Fibroblast of skin of right biceps (primary cell): Measurements from ENCODE around the gene C16orf96.

ENCODE experiments used
- DNase-seq: peaks from one replicate; pipeline ENCODE4 v3.0.0-alpha.2; 2013

C16orf96 gene

DNA sequence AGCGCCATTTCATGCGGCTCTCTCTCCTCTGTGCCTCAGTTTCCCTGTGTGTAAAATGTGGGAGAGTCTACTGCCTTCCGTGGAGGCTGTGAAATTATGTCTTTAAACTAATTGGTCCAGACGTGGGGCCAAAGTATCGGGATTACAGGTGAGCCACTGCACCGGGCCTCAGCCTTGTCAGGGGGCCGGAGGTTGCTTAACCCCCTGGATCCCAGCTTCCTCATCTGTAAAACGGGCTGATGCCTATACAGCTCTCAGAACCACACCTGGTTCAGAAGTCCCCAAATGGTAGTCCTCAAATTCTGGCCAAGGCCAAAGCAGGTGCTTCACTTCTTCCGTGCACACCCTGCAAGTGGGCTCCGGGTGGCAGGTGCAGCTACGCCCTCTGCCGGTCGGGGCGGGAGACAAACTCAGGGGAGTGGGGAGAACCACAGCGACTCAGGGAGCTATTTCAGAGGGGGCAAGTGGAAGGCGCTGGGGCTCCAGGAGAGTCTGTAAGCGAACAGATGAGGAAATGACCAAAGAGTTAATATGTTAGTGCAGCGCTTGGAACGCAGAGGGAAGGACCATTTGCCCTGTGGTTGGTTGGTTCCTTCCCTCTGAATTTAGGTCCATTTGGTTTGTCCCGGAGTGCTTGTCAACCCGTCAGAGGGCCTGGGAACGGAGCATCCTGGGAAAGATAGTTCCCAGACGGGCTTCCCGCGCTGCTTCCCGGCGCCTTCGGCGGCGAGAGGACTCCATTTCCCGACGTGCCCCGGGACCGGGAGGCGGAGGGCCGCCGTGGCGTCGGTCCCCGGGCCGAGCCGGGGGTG lies 68.1 kb downstream of the C16orf96 start, which contains the start of gene MGRN1:
Gene MGRN1, plus strand, starts transcription at position 812 of the 812 bp plus-strand sequence. CDS start 135 bp downstream, outside the sequence.
- DNase-seq, result peak; percentile 97

DNA sequence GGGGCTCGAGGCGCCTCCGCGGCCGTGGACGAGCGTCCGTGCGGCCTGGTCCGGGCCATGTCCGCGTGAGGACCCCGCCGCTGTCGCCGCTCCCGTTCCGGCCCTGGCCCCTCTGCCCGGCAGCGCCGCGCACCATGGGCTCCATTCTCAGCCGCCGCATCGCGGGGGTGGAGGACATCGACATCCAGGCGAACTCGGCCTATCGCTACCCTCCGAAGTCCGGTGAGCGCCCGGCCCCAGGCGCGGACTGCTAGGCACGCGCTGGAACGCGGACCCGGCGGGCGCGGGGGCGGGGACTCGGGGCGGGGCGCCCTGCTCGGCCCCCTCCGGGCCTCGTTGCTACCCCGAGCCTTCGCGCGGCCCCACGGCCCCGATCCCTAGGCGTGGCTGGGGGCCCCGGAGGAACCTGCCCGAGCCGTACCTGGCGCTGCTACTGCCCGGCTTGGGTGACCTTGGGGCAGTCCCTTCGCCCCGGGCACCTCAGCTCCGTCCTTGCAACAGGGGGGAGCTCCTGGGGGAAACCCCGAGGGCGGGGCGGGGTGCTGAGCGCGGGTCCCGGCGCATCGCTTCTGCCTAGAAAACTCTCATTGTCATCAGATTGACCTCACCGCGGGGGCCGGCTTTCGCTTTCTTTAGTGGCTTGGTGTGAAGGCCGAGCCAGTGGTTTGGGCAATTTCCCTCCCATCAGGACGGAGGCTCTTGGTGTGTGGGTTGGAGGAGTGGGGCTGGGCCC lies 68.9 kb downstream of the C16orf96 start:
- peak; percentile 45 for DNase-seq

DNA sequence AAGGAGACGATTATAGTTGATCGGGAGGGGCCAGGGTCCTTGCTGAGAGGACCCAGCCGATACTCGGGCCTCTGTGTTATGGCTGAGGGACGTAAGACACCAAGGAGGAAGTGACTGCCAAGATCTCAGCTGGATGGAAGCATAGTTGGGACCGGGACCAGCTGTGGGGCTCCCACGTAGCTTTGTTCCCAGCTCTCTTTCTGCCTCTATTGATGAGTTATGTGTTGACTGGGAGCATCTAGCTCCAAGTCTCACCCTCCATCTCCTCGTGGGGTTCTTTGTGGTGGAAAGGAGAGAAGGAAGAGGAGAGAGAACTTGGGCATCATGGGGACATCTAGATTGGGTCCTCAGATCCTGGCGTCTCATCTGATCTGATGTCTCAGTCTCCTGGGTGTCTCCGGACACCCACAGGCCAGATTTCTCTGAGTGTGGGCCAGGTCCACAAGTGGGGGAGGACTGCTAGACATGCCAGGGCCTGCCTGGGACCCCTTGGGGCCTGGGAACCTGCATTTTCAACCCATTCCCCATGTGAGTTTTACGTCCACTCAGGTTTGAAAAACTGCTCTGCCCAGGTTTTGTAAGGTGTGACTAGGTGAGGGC lies 69.5 kb downstream of the C16orf96 start:
- no peak for DNase-seq

DNA sequence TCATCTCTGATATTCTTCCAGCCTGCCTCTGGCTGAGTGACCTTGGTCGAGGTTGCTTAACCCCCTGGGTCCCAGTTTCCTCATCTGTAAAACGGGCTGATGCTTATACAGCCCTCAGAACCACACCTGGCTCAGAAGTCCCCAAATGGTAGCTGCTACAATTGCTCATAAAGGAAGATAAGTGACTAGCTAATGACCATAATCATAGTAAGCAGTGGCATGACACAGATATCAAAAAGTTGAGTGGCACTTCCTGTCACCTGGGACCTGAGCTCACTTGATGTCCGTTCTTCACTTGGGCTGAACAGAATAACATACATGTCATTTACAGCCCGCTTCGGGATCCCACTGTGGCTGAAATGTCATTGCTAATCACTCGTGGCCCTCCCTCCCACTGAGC lies 70.3 kb downstream of the C16orf96 start:
- DNase-seq, result no peak

DNA sequence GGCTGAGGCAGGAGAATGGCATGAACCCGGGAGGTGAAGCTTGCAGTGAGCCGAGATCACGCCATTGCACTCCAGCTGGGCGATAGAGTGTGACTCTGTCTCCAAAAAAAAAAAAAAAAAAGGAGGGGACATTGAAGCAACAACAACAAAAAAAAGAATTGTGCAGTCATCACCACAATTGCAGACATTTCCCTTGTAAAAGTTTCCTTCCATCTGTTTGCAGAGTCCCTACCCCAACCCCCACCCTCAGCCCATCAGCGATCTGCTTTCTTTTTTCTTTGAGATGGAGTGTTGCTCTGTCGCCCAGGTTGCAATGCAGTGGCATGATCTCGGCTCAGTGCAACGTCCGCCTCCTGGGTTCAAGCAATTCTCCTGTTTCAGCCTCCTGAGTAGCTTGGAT lies 72.1 kb downstream of the C16orf96 start:
- DNase-seq, result no peak

DNA sequence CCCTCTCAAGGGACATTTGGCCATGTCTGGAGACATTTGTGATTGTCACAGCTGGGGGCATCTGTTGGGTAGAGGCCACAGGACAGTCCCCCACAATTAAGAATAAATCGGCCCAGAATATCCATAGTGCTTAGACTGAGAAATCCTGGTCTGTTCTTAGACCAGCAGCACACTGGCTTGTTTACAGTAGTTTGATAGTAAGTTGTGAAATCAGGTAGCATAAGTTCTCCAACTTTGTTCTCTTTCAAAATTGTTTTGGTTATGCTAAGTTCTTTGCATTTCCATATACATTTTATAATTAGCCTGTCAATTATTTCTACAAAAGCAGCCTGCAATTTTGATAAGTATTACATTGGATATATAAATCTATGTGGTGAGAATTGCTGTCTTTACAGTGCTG lies 75.3 kb downstream of the C16orf96 start:
- no peak for DNase-seq

DNA sequence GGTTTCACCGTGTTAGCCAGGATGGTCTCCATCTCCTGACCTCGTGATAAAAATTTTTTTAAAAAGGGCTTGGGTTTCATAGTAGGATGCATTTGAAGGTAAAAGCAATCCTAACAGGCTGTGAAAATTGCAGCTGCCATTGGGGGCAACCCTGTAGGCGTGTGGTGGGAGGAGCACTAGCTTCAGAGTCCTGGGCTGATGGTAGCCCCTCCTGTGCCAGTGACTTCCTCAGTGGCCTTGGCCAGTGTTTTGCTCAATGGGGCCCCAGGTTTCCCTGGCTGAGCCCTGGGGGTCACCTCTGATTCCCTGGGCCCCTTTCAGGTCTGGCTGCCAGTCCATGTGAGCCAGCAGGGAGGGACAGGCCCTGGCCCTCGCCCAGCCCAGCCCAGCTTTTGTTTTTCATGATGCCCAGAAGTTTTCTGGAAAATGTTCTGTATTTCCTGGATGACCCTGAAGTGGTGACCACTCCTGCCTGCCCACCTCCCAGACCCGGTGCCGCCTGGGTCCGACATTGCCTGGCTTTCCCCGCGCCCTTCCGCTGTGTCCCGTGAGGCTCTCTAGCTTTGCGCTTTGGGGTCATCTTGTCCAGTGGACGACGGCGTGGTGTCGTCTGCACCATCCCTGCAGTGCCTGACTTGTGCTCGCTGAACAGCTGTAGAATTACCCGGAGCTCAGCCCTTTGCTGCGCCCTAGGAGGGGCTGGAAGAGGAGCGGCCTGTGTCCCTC lies 77.9 kb downstream of the C16orf96 start:
- no peak for DNase-seq

DNA sequence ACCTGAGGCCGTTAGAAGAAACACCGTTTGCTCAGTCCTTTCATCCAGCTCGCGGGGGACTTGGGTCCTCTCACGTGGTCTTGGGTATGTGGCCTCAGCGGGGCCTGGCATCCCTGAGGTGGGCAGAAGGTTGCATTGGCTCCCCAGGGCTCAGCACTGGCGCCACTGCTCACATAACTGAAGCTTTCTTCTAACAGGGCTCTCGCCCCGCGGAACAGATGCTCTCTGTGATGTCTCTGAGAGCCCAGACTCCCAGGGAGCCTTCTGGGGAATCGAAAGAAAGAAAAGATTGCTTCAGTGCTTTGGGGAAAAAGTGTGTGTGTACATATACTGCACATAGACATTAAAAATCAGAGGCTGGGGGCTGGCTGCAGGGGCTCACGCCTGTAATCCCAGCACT lies 78.6 kb downstream of the C16orf96 start:
- DNase-seq, result no peak

DNA sequence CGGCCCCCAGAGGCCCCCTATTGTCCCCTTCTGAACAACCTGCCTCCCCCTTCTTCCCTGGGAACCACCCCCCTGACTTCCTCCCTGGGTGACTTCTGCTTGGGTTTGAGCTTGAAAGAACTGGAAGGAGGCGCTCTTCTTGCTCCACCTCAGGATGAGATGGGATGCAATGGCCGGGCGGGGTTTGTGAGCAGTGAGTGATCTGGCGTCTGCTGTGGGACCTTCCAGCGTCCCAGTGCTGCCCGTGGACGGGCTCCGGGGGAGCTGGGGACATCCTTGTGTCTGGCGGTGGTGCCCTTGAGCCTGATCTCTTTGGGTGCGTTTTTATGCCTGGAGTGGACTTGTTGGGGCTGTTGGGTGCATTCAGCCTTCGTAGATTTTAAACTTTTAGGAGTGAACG lies 80.1 kb downstream of the C16orf96 start:
- no peak for DNase-seq

DNA sequence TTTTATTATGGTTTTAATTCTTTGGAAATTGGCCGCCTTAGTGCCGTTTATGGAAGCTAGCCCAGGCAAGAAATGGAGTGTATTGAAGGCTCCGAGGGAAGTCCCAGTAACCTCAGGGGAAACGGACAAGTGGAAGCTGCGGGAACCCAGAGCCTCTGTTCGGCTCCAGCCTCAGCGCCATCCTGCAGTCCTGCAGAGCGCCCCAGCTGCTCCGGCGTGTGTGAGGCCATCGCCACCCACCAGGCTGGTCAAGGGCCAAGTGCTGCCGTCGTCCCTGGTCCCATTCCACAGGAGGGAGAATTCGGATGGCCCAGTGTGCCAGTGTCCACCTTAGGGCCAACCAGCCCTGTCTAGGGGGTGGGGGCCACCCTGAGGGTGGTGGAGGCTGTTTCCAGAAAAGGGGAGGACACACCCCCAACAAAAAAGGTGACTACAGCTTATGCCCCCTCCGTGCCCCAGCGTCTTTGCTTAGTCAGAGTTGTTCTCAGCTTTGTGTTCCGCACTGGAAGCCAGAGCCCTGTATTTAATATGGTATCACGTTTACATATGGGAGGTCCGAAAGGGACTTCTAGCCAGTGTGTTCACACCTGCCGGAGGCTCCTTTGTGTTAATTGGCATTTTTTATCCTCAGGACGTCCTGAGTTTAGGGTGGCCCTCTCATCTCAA lies 81.5 kb downstream of the C16orf96 start:
- no peak for DNase-seq

DNA sequence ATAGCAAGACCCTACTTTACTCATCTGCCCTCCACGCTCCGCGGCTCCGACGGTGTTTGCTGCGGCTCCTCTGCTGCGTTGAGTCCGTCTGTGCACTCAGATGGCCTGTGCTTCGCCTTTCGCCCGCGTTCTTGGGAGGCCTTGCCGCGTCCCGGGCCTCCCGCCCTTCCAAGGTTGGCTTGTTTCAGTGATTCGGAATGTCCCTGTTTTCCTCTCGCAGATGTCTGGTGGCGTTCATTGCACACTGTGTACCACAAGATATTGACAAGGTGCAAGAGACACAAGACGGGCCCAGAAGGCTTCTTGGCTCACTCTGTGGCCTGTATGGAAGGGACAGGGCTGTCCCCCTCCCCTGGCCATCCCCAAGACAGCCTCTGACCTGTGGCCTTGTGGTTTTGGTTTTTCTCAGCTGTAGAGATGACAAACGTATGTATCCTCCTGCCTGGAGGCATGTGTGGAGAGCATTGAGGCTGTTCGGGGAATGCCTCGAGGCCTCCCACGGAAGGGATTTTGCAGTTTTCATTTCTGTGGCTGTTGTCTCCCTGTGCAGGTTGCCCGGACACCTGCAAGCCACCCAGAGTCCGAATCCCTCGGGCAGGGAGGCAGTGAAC lies 83.9 kb downstream of the C16orf96 start:
- no peak for DNase-seq

DNA sequence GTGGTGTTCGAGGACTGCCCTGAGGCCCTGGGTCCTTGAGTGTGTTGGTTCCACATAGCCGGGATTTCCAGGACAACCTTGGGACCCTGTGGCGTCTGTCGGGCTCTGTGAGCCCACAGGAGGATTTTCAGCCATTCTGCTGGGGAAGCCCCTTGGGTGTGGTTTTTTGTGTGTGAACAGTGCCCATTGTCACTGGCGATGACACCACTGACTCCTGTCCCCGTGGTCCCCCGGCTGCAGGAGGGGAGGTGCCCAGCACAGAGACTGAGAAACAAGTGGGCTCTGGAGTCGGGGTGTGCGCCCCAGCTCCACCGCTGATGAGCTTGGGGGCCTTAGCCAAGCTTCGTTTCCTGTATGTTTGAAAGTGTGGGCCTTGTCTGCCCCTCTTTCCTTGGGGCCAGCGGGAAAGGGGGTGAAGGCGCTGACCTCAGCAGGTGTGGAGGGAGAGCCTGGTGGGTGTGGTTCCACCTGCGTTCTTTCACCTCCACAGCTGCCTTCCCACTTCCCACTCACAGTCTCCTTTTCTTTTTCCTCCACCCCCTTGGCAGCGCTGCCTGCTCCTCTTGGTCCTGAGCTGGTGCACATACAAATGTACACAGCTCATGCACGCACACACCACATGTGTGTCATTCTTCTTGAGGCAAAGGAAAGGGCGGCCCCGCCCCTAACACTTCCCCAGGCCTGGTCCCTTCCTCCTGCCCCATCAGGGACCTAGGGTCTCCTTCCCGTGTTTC lies 84.6 kb downstream of the C16orf96 start:
- no peak for DNase-seq

DNA sequence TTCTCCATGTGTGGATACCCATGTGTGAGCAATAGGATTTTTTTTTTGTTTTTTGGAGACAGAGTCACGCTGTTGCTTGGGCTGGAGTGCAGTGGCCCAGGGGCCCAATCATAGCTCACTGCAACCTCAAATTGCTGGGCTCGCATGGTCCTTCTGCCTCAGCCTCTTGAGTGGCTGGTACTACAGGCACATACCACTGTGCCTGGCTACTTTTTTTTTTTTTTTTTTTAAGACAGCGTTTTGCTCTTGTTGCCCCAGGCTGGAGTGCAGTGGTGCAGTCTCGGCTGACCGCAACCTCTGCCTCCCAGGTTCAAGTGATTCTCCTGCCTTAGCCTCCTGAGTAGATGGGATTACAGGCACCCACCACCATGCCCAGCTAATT lies 85.2 kb downstream of the C16orf96 start:
- no peak for DNase-seq

DNA sequence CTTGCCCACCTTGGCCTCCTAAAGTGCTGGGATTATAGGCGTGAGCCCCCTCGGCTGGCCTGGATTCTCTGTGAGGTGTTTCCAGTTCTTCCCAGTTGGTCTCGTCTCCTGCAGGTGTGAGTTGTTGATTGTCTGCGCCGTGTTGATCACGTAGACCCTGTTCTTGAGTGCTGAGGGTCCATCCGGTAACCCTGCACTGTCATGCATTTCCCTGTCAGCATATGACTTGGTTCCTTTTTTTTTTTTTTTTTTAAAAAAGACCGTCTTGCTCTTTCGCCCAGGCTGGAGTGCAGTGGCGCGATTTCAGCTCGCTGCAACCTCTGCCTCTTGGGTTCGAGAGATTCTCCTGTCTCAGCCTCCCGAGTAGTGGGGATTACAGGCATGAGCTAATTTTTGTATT lies 85.8 kb downstream of the C16orf96 start:
- DNase-seq, result no peak

DNA sequence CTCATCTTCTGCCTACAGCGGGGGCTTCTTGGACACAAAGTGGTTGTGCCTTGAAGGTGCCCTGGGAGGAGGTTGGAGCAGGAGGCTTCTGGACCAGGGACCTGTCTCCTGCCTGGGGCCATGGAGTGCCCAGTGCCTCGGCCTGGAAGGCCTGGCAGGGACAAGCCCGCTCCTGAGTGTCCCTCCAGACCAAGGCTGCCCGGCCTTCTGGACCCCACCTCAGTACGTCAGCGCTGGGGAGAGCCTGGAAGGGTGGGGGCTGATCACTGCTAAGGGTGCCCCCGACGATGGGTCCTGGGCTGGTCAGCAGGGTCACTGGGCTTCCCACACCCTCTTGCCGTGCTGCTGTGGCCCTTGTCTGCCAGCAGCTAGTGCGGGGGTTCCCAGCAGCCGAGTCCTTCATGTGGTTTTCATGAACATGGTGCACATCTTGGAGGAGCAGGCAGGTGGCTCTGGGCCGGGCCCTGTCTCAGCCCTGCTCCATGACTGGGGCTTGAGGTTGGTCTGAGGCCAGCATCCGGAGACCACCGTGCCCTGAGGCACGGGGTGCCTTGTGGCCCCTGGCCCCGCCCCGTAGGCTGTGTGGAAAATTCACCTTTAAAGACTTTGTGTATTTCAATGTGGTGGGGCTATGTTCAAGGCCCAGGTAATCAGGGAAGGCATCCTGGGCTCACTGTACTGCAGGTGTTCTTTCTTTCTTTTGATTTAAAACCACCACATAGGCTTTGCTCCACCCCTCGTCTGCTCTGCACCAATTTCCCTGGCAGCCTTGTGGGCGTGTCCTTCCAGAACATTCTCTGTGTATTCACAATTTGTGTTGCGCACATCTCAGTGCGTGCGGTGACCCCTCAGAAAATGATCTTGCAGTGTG lies 90.9 kb downstream of the C16orf96 start:
- DNase-seq, result no peak

DNA sequence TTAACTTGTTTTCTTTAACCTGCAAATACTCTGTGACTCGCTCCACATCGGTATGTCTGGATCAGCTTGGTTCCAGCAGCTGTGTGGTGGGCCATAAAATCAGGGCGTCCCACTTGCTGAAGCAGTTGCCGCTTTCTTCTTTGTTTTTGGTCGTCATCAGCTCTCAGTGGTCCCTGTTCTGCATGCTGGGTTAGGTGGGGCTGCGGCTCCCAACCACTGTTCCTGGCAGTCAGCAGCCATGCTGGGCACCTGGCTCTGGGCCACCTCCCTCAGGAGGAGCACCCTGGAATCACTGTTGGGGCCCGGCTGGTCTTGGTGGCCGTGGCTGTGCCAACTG lies 91.5 kb downstream of the C16orf96 start:
- DNase-seq, result no peak

DNA sequence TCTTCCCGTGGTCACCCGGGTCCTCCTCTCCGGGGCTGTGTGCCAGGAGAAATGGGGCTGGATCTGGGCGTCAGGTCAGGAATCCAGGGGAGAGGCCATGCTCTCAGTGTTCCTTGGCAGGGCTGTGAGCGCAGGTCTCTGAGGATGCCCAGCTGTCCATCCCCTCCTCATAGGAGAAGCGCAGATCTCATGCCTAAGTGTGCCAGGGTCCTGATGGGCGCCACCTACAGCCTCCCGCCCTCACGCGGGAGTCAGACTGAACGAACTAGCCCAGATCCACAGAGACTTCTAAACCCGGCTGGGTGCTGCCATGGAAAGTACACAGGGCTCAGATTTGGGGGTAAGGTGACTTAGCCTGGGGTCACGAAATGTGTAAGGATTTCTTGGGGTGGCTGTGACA lies 92.8 kb downstream of the C16orf96 start:
- DNase-seq, result no peak

DNA sequence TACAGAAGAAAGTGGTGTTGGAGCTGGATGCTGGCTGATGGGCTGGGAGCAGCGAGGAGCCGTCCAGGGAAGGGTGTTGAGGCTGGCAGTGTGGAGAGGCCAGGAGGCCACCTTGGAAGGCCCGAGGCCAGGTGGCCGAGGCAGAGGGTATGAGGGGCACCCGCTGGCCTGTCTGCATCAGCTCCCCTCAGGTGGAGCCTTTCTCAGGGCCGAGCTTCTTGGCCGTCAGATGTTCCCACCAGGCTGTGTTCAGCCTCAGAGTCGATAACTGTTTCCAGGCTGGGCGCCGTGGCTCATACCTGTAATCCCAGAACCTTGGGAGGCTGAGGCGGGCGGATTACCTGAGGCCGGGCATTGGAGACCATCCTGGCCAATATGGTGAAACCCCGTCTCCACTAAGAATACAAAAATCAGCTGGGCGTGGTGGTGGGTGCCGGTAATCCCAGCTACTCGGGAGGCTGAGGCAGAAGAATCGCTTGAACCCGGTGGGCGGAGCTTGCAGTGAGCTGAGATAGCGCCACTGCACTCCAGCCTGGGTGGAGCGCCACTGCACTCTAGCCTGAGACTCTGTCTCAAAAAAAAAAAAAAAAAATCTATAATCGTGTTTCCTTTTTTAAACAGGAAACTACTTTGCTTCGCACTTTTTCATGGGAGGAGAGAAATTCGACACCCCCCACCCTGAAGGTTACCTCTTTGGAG lies 93.8 kb downstream of the C16orf96 start:
- no peak for DNase-seq
